IPS DF 4.7 (cell line): ENCODE data around the gene PCDH1.
A peak's percentile ranks its signal among the peaks of the same experiment; 100 is the strongest.
"Not testable (repeated sequence)": the region's sequence is repeated elsewhere in the genome, so short reads cannot be mapped to it uniquely, and the experiment has no call there.

ENCODE experiments used
- DNase-seq: peaks from one replicate; pipeline ENCODE4 v3.0.0-alpha.2; 2013; ENCODE audit warnings: low spot score; ENCODE audit errors: extremely low read depth

The PCDH1 gene

GRCh38 chr5:141878186-141878710, at the start of gene PCDH1:
Gene PCDH1, minus strand, starts transcription at chr5:141878410. Its CDS starts 148 bp downstream, at chr5:141878262.
- DNase-seq, result no peak

GRCh38 chr5:141926434-141926833, 48.2 kb upstream of the PCDH1 start:
- DNase-seq, result no peak

DNA sequence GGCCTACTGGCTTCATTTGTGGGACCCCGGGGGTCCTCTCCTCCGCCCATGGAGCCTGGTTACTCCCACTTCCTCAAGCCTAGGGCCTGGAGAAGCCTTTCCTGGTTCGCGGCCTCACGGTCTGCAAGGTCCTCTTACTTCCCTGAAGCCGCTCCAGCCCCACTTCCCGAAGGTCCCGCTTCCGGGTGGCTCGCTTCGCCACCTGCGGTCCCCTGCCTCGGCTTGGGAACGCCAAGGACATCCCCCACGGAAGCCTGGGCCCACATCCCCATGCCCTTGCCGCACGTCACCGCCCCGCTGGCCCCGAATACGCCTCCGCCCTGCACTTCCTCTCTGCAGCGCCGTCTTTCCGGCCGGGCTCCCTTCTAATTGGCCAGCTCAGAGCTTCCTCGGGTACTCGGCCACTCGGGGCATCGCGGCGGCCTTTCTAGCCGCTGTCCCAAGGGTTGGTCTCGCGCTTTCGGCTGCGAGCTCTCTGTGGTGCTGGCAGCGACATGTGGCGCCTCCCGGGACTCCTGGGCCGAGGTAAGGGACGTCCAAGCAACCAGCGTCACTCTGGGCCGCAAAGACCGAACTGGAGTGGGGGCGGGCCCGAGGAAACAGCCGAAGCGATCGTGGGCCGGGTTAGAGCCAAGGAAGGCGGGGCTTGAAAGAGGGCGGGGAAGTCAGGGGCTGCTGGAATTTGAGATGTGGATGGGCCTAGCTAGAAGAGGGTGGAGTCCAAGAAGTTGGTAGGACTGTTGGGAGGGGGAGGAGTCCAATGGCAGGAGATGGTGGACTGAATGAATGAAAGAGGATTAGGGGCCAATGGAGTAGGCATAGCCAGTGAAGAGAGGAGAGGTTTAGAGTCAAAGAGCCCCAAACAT, 45.5 kb upstream of the PCDH1 start, which contains the start of gene DELE1:
Gene DELE1 (plus strand): TSS at position 424 of the 866 bp plus-strand sequence. CDS start 71 bp downstream, at position 495.
- DNase-seq, result peak; percentile 79

GRCh38 chr5:141922827-141923447, 44.7 kb upstream of the PCDH1 start:
- DNase-seq, result not testable (repeated sequence)

GRCh38 chr5:141920771-141921170, 42.6 kb upstream of the PCDH1 start:
- DNase-seq, result no peak

- DNase-seq, result no peak
Measured at GRCh38 chr5:141919218-141920119, 41.3 kb upstream of the PCDH1 start.

- DNase-seq, result no peak
Measured at GRCh38 chr5:141917760-141918159, 39.5 kb upstream of the PCDH1 start.

GRCh38 chr5:141916522-141916921, 38.3 kb upstream of the PCDH1 start:
- DNase-seq, result no peak

GRCh38 chr5:141915881-141916336, 37.7 kb upstream of the PCDH1 start:
- DNase-seq, result peak; percentile 7

DNA sequence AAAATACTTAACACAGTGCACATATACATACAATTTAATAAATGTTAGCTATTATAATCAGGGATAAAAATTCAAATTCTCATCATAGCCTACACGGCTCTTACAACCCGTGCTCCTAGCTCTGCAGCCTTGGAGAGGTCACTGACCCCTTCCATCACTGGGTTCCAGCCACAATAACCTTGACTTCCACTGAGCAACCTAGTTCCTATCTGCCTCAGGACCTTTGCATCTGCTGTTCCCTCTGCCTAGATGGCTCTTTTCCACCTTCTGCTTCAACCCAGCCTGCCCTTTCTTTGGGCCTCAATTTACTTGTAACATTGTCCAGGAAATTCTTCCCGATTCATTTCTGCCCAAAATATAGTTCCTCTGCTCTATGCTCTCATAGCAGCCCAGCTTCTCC, 36.6 kb upstream of the PCDH1 start:
- DNase-seq, result no peak

- DNase-seq, result peak; percentile 5
Measured at GRCh38 chr5:141914199-141914743, 36.1 kb upstream of the PCDH1 start.

GRCh38 chr5:141913560-141914198, 35.5 kb upstream of the PCDH1 start:
- DNase-seq, result no peak

DNA sequence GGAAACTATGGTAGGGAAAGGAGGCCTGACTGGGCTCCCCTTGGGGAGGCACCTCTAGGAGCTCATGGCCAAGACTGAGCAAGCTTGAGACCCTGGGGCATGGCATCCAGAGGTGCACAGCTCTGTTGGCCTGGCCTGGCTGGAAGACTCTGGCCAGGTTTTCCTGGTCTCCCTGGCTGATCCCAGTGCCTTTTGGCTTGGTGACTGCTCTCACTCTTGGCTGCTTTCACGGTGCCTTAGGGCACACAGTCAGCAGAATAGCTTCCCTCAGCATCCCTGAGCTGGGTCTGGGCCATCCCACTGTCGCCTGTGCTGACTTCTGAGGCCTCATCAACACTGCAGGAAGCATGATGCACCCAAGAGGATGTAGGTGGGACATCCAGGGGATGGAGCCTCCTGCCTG, 32.1 kb upstream of the PCDH1 start:
- no peak for DNase-seq

GRCh38 chr5:141909212-141909611, 31.0 kb upstream of the PCDH1 start:
- DNase-seq, result no peak

DNA sequence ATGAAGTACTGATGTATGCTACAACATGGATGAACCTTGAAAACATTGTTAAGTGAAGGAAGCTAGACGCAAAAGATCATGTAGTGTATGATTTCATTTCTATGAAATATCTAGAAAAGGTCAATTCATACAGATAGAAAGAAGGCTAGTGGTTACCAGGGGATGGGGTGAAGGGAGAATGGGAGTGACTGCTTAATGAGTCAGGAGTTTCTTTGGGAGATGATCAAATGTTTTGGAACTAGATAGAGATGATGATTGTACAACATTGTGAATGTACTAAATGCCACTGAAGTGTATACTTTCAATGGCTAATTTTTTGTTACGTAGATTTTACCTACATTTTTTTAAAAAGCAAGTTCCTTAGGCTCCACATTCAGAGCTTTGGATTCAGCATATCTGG, 30.6 kb upstream of the PCDH1 start:
- no peak for DNase-seq

DNA sequence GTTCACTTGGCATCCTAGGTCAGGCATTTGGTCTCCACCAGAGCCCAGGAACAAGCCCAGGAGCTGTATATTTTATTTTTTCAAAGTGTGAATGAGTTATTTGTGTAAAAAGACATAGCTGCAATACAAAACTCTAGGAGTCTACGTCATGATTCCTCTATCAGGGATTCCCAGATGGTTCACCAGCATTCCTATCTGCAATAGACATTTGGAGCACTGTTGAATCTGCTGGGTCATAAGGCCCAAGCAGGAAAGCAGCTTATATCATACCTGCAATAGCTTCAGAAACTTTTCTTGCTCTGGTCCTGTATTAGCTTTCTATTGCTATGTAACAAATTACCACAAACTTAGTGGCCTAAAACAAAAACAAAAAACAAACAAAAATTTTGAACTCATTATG, 28.8 kb upstream of the PCDH1 start:
- no peak for DNase-seq

GRCh38 chr5:141906517-141906916, 28.3 kb upstream of the PCDH1 start:
- DNase-seq, result no peak

DNA sequence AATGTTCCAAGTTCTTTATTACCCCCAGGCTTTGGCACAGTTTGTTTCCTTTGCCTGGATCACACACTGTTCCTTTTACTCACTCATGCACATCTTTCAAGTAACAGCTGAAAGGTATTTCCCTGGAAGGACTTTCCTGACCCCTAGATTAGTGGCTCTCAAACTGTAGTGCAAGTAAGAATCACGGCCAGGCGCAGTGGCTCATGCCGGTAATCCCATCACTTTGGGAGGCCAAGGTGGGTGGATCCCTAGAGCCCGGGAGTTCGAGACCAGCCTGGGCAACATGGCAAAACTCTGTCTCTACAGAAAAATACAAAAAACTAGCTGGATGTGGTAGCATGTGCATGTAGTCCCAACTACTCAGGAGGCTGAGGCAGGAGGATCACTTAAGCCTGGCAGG, 26.3 kb upstream of the PCDH1 start:
- DNase-seq, result no peak

GRCh38 chr5:141903261-141903660, 25.1 kb upstream of the PCDH1 start:
- no peak for DNase-seq

GRCh38 chr5:141902015-141902814, 24.0 kb upstream of the PCDH1 start:
- no peak for DNase-seq
